Endothelial cell of hepatic sinusoid (primary cell): ENCODE measurements around the gene TRIM52.
"Not testable (repeated sequence)": the region's sequence is repeated elsewhere in the genome, so short reads cannot be mapped to it uniquely, and the experiment has no call there.

Experiments used
- in situ Hi-C: cut with HindIII; loops from 2 replicates; pipeline ENCODE4 v1.10.0; 2017; ENCODE audit warnings: low sequenced_read_pairs

TRIM52 gene

DNA sequence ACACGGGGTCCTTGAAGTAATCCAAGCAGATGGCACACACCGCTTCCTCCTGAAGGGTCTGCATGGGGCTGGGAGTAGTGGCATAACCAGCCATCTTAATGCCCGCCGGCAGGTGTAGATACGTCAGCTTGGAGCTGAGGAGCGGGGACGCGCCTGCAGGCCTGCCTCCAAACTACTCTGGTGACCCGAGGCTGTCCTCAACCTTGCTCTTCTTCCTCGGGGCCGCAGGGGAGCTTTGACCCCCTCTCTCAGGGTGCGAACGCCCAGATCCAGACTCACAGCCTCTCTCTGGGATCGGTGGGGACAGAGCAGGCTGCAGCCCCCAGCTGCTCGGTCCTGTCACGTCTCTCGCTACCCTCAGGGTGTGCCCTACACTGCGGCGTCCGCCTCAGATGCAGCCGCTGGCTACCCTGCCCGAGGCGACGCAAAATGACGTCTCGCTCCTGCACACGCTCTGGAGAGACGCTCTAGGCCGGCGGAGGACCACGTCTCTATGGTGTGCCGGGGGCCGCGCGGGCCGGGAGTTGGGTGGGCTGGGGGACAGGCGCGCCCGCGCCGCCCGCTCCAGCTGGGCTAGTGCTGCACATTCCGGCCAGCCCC lies at the start of gene TRIM52:
TSS of gene TRIM52 (minus strand) at position 424 of the 600 bp plus-strand sequence. CDS start at position 94, 330 bp downstream.
- in situ Hi-C loops = no loop called here

DNA sequence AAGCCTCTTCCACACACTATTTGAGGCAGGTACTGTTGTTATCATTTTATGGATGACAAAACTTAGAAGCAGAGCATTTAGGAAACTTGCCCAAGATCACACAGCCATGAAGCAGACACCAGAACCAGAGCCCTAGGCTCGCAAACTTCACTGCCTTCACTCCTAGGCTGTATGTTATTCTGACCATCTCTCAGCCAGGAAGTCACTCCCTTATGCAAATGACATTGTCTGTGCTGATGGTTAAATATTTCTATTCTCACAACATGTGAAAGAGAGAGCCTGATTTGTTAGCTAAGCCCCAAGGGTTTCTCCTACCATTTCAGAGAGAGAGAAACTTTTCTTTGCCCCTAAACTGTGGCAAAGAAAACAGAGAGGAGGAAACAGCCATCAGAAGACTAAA lies 26.4 kb upstream of the TRIM52 start:
- in situ Hi-C loops = not testable (repeated sequence)

- in situ Hi-C loops = not testable (repeated sequence)
Observed at GRCh38 chr5:181285962-181286705, 25.2 kb upstream of the TRIM52 start.

- in situ Hi-C loops = not testable (repeated sequence)
Observed at GRCh38 chr5:181283841-181284755, 23.2 kb upstream of the TRIM52 start.

DNA sequence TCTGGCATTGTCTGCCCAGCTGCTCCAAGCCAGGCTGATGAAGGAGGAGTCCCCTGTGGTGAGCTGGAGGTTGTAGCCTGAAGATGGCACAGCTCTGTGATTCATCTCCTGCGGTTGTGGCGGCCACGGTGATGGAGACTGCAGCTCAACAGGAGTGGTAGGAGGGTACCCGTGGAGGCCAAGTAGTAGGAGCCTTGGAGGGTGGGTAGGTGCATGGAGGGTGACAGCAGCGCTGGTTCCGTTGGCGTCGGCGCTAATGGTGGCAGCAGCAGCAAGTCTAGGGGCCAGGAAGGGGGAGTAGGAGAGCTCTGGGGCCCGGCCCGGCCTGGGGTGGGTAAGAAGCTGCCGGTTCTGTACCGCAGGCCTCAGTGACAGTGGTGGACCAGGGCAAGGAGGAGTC lies 22.4 kb upstream of the TRIM52 start:
- in situ Hi-C loops = no loop called here

- in situ Hi-C loops = no loop called here
Observed at GRCh38 chr5:181282874-181283273, 21.9 kb upstream of the TRIM52 start.

- in situ Hi-C loops = not testable (repeated sequence)
Observed at GRCh38 chr5:181282415-181282814, 21.5 kb upstream of the TRIM52 start.

DNA sequence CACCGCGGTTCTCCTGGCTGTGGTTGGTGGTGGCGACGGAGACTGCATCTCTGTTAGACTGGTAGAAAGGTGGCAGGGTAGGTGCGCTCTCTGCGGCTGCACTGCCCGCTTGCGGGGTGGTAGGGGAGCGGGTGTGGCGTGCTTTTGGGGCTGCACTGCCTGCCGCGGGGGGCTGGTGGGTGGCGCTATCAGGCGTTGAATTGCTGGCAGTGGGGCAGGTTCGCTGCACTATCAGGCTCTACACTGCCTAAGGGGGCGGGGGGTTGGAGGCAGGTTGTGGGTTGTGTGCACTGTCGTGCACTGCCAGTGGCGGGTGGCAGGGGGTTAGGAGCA lies 21.0 kb upstream of the TRIM52 start:
- in situ Hi-C loops = no loop called here

GRCh38 chr5:181281077-181281983 lies 20.4 kb upstream of the TRIM52 start:
- in situ Hi-C loops = no loop called here

DNA sequence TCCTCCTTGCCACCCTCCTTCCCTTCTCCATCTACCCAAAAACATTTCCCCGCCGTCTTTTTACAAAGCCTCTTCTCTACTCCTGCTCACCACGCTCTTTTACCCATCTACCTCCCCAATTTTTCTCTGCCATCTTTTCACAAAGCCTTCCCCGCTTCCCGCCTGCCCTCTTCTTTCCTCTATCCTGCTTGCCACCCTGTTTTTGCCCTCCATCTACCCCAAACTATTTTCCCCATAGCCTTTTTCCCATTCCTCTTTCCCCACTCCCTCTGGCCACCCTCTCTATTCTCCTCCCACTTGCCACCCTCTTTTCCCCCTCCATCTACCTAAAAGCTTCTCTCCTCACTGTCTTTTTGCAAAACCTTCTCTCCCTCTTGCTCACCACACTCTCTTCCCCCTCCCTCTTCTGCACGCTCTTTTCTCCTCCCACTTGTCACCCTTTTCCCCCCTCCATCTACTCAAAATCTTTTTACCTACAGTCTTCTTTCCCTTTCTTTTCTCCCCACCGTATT lies 19.4 kb upstream of the TRIM52 start:
- in situ Hi-C loops = no loop called here

GRCh38 chr5:181273433-181273744 lies 12.4 kb upstream of the TRIM52 start:
- in situ Hi-C loops = not testable (repeated sequence)

DNA sequence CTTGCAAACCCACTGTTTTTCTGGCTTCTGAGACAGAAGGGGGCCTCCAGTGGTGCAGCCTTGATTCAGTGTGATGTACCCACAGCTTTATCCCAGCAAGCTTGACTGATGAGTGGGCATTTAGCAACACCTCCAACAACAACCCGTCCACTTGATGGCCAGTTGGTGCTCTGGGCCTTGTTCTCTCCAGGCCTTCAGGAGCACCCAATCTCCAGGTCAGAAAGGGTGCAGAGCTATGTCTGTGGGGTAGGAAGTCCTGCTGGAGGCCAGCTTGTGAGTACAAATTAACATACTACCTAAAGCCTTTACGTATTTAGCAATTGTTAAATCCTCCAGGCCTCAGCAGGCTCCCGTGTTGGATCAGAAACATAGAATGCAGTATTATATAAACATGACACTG lies 10.1 kb upstream of the TRIM52 start:
- in situ Hi-C loops = no loop called here

GRCh38 chr5:181267907-181268306 lies 7.0 kb upstream of the TRIM52 start:
- in situ Hi-C loops = not testable (repeated sequence)

DNA sequence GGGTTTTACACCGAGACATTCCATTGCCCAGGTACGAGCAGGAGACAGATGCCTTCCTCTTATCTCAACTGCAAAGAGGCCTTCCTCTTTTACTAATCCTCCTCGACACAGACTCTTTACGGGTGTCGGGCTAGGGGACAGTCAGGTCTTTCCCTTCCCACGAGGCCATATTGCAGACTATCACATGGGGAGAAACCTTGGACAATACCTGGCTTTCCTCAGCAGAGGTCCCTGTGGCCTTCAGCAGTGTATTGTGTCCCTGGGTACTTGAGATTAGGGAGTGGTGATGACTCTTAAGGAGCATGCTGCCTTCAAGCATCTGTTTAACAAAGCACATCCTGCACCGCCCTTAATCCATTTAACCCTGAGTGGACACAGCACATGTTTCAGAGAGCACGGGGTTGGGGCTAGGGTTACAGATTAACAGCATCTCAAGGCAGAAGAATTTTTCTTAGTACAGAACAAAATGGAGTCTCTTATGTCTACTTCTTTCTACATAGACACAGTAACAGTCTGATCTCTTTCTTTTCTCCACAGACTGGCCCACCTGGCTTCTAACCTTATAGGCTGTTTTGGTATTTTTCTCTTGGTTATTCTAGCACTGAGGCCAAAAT lies 6.5 kb upstream of the TRIM52 start:
- in situ Hi-C loops = not testable (repeated sequence)

DNA sequence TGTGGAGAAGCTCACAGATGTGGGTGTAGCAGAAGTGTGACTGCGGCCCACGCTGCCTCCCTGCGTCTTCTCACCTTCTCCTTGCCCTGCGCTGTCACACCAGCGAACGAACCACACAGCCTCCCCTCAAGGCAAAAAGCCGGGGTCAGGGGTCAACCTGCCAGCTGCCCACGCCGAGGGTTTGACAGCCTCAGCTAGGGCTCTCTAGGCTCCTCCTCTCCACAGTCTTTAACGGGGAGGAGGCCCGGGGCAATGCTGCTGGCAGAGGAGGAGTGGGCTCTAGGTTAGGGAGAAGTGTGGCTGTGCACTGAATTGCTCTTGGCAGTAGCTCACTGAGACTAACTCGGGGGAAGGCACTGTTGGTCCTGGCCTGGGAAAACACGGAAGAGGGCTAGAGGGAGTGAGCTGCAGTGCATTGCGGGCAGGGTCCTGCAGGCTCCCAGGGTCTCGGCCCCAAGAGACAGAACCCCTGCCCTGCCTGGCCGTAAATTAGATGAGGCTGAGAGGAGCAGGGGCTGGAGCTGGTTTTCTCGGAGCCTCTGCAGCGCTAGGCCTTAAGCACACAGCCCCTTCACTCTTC lies 4.2 kb upstream of the TRIM52 start:
- in situ Hi-C loops = no loop called here

DNA sequence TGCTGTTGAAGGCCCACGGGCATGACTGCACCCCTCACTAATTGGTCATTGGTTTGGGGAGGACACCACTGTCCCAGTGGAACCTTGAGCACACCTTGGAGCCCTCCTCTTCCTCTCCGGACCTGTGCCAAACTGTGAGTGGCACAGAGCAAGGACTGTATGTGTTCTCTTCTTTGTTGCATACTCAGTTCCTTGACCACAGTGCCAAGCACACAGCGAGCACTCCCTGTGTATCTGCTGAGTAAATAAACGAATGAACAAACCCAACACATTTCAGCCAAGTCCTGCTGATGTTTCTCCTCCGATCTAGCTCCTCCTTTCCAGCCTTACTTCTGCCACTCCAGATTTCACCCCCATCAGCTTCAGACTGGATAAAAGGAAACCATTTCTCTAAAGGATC lies 2.7 kb upstream of the TRIM52 start:
- in situ Hi-C loops = no loop called here

GRCh38 chr5:181261320-181262049 lies 542 bp upstream of the TRIM52 start:
- in situ Hi-C loops = no loop called here

GRCh38 chr5:181259974-181260719 lies 796 bp downstream of the TRIM52 start:
- in situ Hi-C loops = no loop called here
